T-cell (primary cell): Measurements from ENCODE around the gene STAT1. TPM values are rescaled to one million over a fixed set of nuclear protein-coding genes. Genes with fewer than 3 reads are reported as not detected.
A peak's percentile ranks its signal among the peaks of the same experiment; 100 is the strongest.
"Not testable (repeated sequence)": the region's sequence is repeated elsewhere in the genome, so short reads cannot be mapped to it uniquely, and the experiment has no call there.

Experiments used
- ATAC-seq, 4 experiments: fragments of 200-7000 bp in 3 of 4; fragments of 150-1000 bp in 1 of 4; cut with Tn5 transposase; replicated peaks in 1 of 4; 1 replicate in 3 of 4; 2 replicates in 1 of 4; pipeline ENCODE4 v1.10.0; 2021; ENCODE audit warnings: moderate library complexity in 3 of 4, mild to moderate bottlenecking in 2 of 4, moderate number of reproducible peaks in 1 of 4
- CTCF ChIA-PET, 2 donors: fragments of 300-600 bp; sonication (Branson Sonifier 250); formaldehyde crosslinking; loops; one replicate each; lab custom pipeline; 2022; ENCODE audit warnings: antibody characterized with exemption in 2 of 2; lab: Charles Lee
- POLR2A ChIA-PET, 2 donors: fragments of 300-600 bp; sonication (Branson Sonifier 250); formaldehyde crosslinking; loops; one replicate each; lab custom pipeline; 2022; ENCODE audit warnings: antibody characterized with exemption in 2 of 2; lab: Charles Lee
- DNase-seq, 35 experiments: peaks; one replicate each; pipeline versions ENCODE4 v3.0.0 to v3.0.0-alpha.2; 2013 to 2023
- H3K27ac ChIP-seq: one replicate; pipeline ENCODE4 v1.5.1; 2013; ENCODE audit warnings: low read length
- H3K27me3 ChIP-seq, 2 experiments: replicated peaks in 1 of 2; 1 replicate in 1 of 2; 2 replicates in 1 of 2; pipeline versions ENCODE4 v1.6.1 to v1.7.0; 2013; ENCODE audit warnings: low read length in 1 of 2, mixed read lengths in 1 of 2; ENCODE audit not compliant: control insufficient read depth in 2 of 2, insufficient read depth in 2 of 2; ENCODE audit errors: extremely low read depth in 1 of 2
- H3K36me3 ChIP-seq, 2 donors: 1 replicate in 1 of 2; 2 replicates in 1 of 2; pipeline versions ENCODE4 v1.6.1 to v1.7.0; 2013; ENCODE audit warnings: low read length in 1 of 2; ENCODE audit not compliant: control insufficient read depth in 2 of 2, insufficient read depth in 1 of 2; ENCODE audit errors: extremely low read depth in 1 of 2
- H3K4me1 ChIP-seq, 2 experiments: 1 replicate in 1 of 2; 2 replicates in 1 of 2; pipeline versions ENCODE4 v1.6.1 to v1.7.0; 2013; ENCODE audit warnings: low read length in 2 of 2, mixed read lengths in 1 of 2; ENCODE audit not compliant: insufficient read depth in 2 of 2, control insufficient read depth in 1 of 2; ENCODE audit errors: extremely low read depth in 1 of 2
- H3K4me3 ChIP-seq, 2 donors: 1 replicate in 1 of 2; 2 replicates in 1 of 2; pipeline versions ENCODE4 v1.5.1 to v1.7.0; 2013; ENCODE audit warnings: mild to moderate bottlenecking in 2 of 2, low read length in 1 of 2, moderate library complexity in 1 of 2; ENCODE audit not compliant: control insufficient read depth in 1 of 2; ENCODE audit errors: extremely low read depth in 1 of 2
- H3K9me3 ChIP-seq: 2 replicates; pipeline ENCODE4 v1.7.0; 2013
- H3K27ac Mint-ChIP-seq, 2 donors: one replicate each; pipeline ENCODE4 v1.8.0; 2020 to 2021; ENCODE audit warnings: mild to moderate bottlenecking in 2 of 2, mixed read lengths in 2 of 2
- H3K27me3 Mint-ChIP-seq, 2 donors: one replicate each; pipeline ENCODE4 v1.8.0; 2021 to 2022; ENCODE audit warnings: mixed read lengths in 2 of 2
- H3K36me3 Mint-ChIP-seq: one replicate; pipeline ENCODE4 v1.8.0; 2021; ENCODE audit warnings: mixed read lengths
- H3K4me1 Mint-ChIP-seq, 3 donors: one replicate each; pipeline ENCODE4 v1.8.0; 2020 to 2022; ENCODE audit warnings: mixed read lengths in 3 of 3, mild to moderate bottlenecking in 1 of 3
- H3K4me3 Mint-ChIP-seq, 3 donors: one replicate each; pipeline ENCODE4 v1.8.0; 2020 to 2022; ENCODE audit warnings: mild to moderate bottlenecking in 3 of 3, mixed read lengths in 3 of 3, moderate library complexity in 3 of 3
- H3K9me3 Mint-ChIP-seq, 3 donors: one replicate each; pipeline ENCODE4 v1.8.0; 2020 to 2022; ENCODE audit warnings: mixed read lengths in 3 of 3
- WGBS: methylation state at CpG from one replicate; pipeline ENCODE4 v1.1.5; 2013; ENCODE audit warnings: missing lambda C conversion rate; ENCODE audit not compliant: insufficient coverage; 5-methylcytosine and 5-hydroxymethylcytosine counted together
- total RNA-seq, 35 experiments: library from RNA in 6 of 35; stranded (reverse) in 6 of 35; fragments of 120-200 nt in 1 of 35; gene quantifications; one replicate each; pipeline versions ENCODE4 v1.2.1 to v1.2.4 and lab custom pipeline; 2013 to 2026

STAT1 gene
- total RNA-seq, 5 donors from 2014 or later (not counting 1 experiment from before 2014, with no cell fraction given): 77.6 to 229 (median 152) TPM

GRCh38 chr2:190997526-190998113 lies 16.4 kb downstream of the STAT1 start:
- no peak for ATAC-seq
- H3K4me1 ChIP-seq: no peaks in the 10 kb centered on the region
- H3K9me3 Mint-ChIP-seq: no peaks in the 10 kb centered on the region
- ChIA-PET POLR2A (interaction anchor here (0.7 kb wide), 2 partner anchors 33 to 105 kb away, joined by 3 to 5 read pairs; no protein-coding TSS in a partner anchor), CTCF (interaction anchor here in 1 of 2 donors (0.6 to 1.5 kb wide), 3 partner anchors 14 to 132 kb away, joined by 3 to 5 read pairs (median 3); no protein-coding TSS in a partner anchor)
- H3K27ac ChIP-seq: no peak overlapping the region
- DNase-seq: no peak
- H3K27me3 ChIP-seq: no peaks in the 10 kb centered on the region
- no peak overlapping the region for H3K4me3 ChIP-seq
- H3K4me1 Mint-ChIP-seq: peaks cover 65 to 89% (median 76%) of the 10 kb centered on the region in 3 donors
- no peaks in the 10 kb centered on the region for H3K9me3 ChIP-seq
- 97% methylated on average over 5 of the region's 8 CpGs for WGBS
- H3K27me3 Mint-ChIP-seq: no peaks in the 10 kb centered on the region
- no peak overlapping the region for H3K4me3 Mint-ChIP-seq
- H3K27ac Mint-ChIP-seq: peak overlapping the region; percentile 79 to 85
- H3K36me3 Mint-ChIP-seq: peaks cover 81% of the 10 kb centered on the region
- H3K36me3 ChIP-seq: peaks cover 23 to 98% of the 10 kb centered on the region in 2 donors

GRCh38 chr2:190996947-190997346 lies 17.0 kb downstream of the STAT1 start:
- 63% methylated on average over 3 of the region's 5 CpGs for WGBS
- Histone ChIP-seq H3K9me3 (no peaks in the 10 kb centered on the region), H3K36me3 (peaks cover 20 to 97% of the 10 kb centered on the region in 2 donors), H3K27ac (peak overlapping the region; percentile 9), H3K4me3 (no peak overlapping the region), H3K4me1 (no peaks in the 10 kb centered on the region), H3K27me3 (no peaks in the 10 kb centered on the region)
- POLR2A ChIA-PET: interaction anchor here in 1 of 2 donors (0.7 kb wide), 1 partner anchor 18 kb away, joined by 3 read pairs; no protein-coding TSS in a partner anchor
- Mint-ChIP-seq H3K9me3 (no peaks in the 10 kb centered on the region), H3K36me3 (peaks cover 77% of the 10 kb centered on the region), H3K4me1 (peaks cover 62 to 89% (median 69%) of the 10 kb centered on the region in 3 donors), H3K4me3 (no peak overlapping the region), H3K27me3 (no peaks in the 10 kb centered on the region), H3K27ac (peak overlapping the region; percentile 79 to 85)
- ATAC-seq: peak in 1 of 4 experiments; percentile 9
- no peak for DNase-seq
- CTCF ChIA-PET: interaction anchor here in 1 of 2 donors (0.6 to 1.5 kb wide), 4 partner anchors 15 to 131 kb away, joined by 3 to 5 read pairs (median 3); no protein-coding TSS in a partner anchor

DNA sequence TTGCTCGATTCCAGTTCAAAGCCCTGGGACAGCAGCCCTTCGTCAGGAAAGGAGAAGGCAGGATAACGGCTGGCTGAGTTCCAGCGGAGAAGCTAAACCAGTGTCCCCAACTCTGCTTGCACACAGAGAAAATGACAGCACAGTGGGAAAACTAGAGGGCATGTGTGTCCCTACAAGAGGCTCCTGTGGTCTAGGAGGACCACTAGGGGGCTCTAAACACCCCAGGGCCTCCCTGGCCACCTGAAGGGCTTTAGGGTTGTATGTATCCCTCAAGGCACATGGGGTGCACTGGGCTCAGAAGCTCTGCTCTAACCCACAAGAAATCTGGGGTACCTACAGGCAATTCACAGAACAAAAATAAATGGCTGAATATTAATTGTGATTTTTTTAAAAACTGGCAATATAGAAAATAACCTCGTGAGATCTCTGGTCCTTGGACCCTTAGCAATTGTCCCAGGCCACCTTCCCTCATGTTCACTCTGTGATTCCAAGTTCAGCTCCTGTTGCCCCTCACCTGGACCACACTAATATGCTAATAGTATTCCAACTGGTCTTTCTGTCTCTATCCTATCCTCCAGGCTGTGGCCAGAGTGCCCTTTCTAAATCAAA lies 17.5 kb downstream of the STAT1 start:
- CTCF ChIA-PET: interaction anchor here in 1 of 2 donors (0.8 to 1.5 kb wide), 2 partner anchors 16 to 55 kb away, joined by 3 to 5 read pairs; no protein-coding TSS in a partner anchor
- peak overlapping the region; percentile 9 for H3K27ac ChIP-seq
- no peak overlapping the region for H3K4me3 ChIP-seq
- peaks cover 77% of the 10 kb centered on the region for H3K36me3 Mint-ChIP-seq
- no peaks in the 10 kb centered on the region for H3K9me3 ChIP-seq
- H3K9me3 Mint-ChIP-seq: no peaks in the 10 kb centered on the region
- no peaks in the 10 kb centered on the region for H3K27me3 Mint-ChIP-seq
- H3K27me3 ChIP-seq: no peaks in the 10 kb centered on the region
- ATAC-seq: peak; percentile 60 to 82 (median 80)
- DNase-seq: peak in 24 of 35 experiments; percentile 13 to 65 (median 26)
- H3K4me1 ChIP-seq: no peaks in the 10 kb centered on the region
- H3K4me1 Mint-ChIP-seq: peaks cover 59 to 84% (median 65%) of the 10 kb centered on the region in 3 donors
- no peak overlapping the region for H3K4me3 Mint-ChIP-seq
- POLR2A ChIA-PET: interaction anchor here in 1 of 2 donors (0.6 to 0.7 kb wide), 3 partner anchors 9 to 141 kb away, joined by 3 read pairs; no protein-coding TSS in a partner anchor
- peak overlapping the region; percentile 79 to 85 for H3K27ac Mint-ChIP-seq
- 100% methylated on average over 4 of the region's 5 CpGs for WGBS
- peaks cover 20 to 97% of the 10 kb centered on the region in 2 donors for H3K36me3 ChIP-seq

DNA sequence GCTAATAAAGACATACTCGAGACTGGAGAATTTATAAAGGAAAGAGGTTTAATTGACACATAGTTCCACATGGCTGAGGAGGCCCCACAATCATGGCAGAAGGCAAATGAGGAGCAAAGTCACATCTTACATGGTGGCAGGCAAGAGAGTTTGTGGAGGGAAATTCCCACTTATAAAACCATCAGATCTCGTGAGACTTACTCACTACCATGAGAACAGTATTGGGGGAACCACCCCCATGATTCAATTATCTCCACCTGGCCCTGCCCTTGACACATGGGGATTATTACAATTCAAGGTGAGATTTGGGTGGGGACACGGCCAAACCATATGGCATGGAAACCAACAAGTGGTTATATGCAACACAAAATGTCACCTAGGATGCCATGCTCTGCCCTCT lies 18.7 kb downstream of the STAT1 start:
- CTCF ChIA-PET: interaction anchor here in 1 of 2 donors (0.9 kb wide), 1 partner anchor 28 kb away, joined by 3 read pairs; no protein-coding TSS in a partner anchor
- no CpG with 5 or more reads among the region's 3 CpGs for WGBS
- H3K4me1 ChIP-seq, H3K27me3 ChIP-seq, H3K9me3 ChIP-seq, DNase-seq, H3K27me3 Mint-ChIP-seq, H3K4me3 ChIP-seq, POLR2A ChIA-PET, H3K27ac ChIP-seq, ATAC-seq, H3K9me3 Mint-ChIP-seq: not testable (repeated sequence)
- Mint-ChIP-seq H3K27ac (peak overlapping the region; percentile 79 to 85), H3K36me3 (peaks cover 78% of the 10 kb centered on the region), H3K4me3 (peak overlapping the region in 1 of 3 donors; percentile 37), H3K4me1 (peaks cover 51 to 81% (median 54%) of the 10 kb centered on the region in 3 donors)
- peaks cover 20 to 97% of the 10 kb centered on the region in 2 donors for H3K36me3 ChIP-seq

DNA sequence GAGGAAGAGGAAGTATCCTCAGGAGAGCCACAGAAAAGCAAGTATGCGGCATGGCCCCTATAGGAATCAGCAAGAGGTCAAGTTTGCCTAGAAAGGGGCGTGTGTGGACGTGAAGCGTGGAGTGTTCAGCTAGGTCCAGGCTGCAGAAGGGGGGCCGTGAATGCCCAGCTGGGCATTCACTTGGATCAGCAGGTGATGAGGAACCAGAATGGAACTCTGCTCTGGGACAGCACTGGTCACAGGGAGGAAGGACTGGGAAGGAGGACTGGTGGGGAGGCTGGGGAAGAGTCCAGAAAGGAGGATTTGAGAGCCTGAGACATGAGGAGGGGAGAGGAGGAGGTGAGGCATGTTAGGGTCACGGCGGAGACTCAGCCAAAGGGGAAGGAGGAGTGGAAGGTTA lies 19.8 kb downstream of the STAT1 start:
- Mint-ChIP-seq H3K36me3 (peaks cover 77% of the 10 kb centered on the region), H3K9me3 (no peaks in the 10 kb centered on the region), H3K27ac (peak overlapping the region; percentile 37 to 78), H3K4me3 (no peak overlapping the region), H3K4me1 (peaks cover 44 to 77% (median 51%) of the 10 kb centered on the region in 3 donors), H3K27me3 (no peaks in the 10 kb centered on the region)
- no peak for ATAC-seq
- H3K27ac ChIP-seq: no peak overlapping the region
- CTCF ChIA-PET: interaction anchor here in 1 of 2 donors (1.1 kb wide), 1 partner anchor 41 kb away, joined by 3 read pairs; no protein-coding TSS in a partner anchor
- H3K36me3 ChIP-seq: peaks cover 23 to 97% of the 10 kb centered on the region in 2 donors
- WGBS: 100% methylated on average over 7 of the region's 7 CpGs
- no peaks in the 10 kb centered on the region for H3K27me3 ChIP-seq
- POLR2A ChIA-PET: interaction anchor here in 1 of 2 donors (1.1 kb wide), 1 partner anchor 333 kb away, joined by 3 read pairs; no protein-coding TSS in a partner anchor
- H3K4me1 ChIP-seq: no peaks in the 10 kb centered on the region
- no peaks in the 10 kb centered on the region for H3K9me3 ChIP-seq
- no peak for DNase-seq
- no peak overlapping the region for H3K4me3 ChIP-seq

- ATAC-seq: no peak
- Mint-ChIP-seq H3K4me3 (no peak overlapping the region), H3K36me3 (peaks cover 80% of the 10 kb centered on the region), H3K27ac (peak overlapping the region; percentile 24 to 78), H3K9me3 (no peaks in the 10 kb centered on the region), H3K27me3 (no peaks in the 10 kb centered on the region), H3K4me1 (peaks cover 42 to 79% (median 51%) of the 10 kb centered on the region in 3 donors)
- H3K4me1 ChIP-seq: no peaks in the 10 kb centered on the region
- H3K36me3 ChIP-seq: peaks cover 27 to 97% of the 10 kb centered on the region in 2 donors
- H3K27me3 ChIP-seq: no peaks in the 10 kb centered on the region
- H3K27ac ChIP-seq: no peak overlapping the region
- no peaks in the 10 kb centered on the region for H3K9me3 ChIP-seq
- POLR2A ChIA-PET: interaction anchor here (0.6 to 0.7 kb wide), 4 partner anchors 18 to 142 kb away, joined by 3 read pairs; no protein-coding TSS in a partner anchor
- DNase-seq: no peak
- WGBS: 92% methylated on average over 2 of the region's 6 CpGs
- H3K4me3 ChIP-seq: no peak overlapping the region
- CTCF ChIA-PET: interaction anchor here (0.7 to 1.1 kb wide), 3 partner anchors 42 to 1108 kb away, joined by 3 to 4 read pairs (median 4); no protein-coding TSS in a partner anchor
Observed at GRCh38 chr2:190993292-190993643, 20.7 kb downstream of the STAT1 start.
